Stomach (tissue), 9 donors: Measurements from ENCODE around the gene STOX1. TPM values are rescaled to one million over a fixed set of nuclear protein-coding genes. Genes with fewer than 3 reads are reported as not detected.
"Not testable (repeated sequence)": the region's sequence is repeated elsewhere in the genome, so short reads cannot be mapped to it uniquely, and the experiment has no call there.

ENCODE experiments used
- DNase-seq, 2 donors: peaks; one replicate each; pipeline versions ENCODE4 v3.0.0 to v3.0.0-alpha.2; 2013 to 2019
- H3K27ac ChIP-seq, 5 donors: fragments of 200-600 bp in 4 of 5; sonication (generic) in 4 of 5; one replicate each; pipeline ENCODE4 v1.5.1; 2013 to 2019; ENCODE audit warnings: mild to moderate bottlenecking in 1 of 5, moderate library complexity in 1 of 5
- H3K27me3 ChIP-seq, 3 donors: fragments of 200-600 bp; sonication (generic); one replicate each; pipeline ENCODE4 v1.5.1; 2017 to 2019; ENCODE audit warnings: mixed run types in 1 of 3
- H3K36me3 ChIP-seq, 4 donors: fragments of 200-600 bp; sonication (generic); 1 replicate in 3 of 4; 2 replicates in 1 of 4; pipeline ENCODE4 v1.5.1; 2016 to 2019
- H3K4me1 ChIP-seq, 4 donors: fragments of 200-600 bp; sonication (generic); one replicate each; pipeline ENCODE4 v1.5.1; 2016 to 2019
- H3K4me3 ChIP-seq, 4 donors: fragments of 200-600 bp; sonication (generic) in 3 of 4; one replicate each; pipeline ENCODE4 v1.5.1; 2016 to 2019; ENCODE audit warnings: mild to moderate bottlenecking in 1 of 4
- H3K9me3 ChIP-seq, 4 donors: fragments of 200-600 bp; sonication (generic); one replicate each; pipeline ENCODE4 v1.5.1; 2016 to 2019
- CTCF ChIP-seq, 7 experiments: fragments of 450-650 bp in 4 of 7; fragments of 200-600 bp in 3 of 7; sonication (generic) in 3 of 7; IDR thresholded peaks; one replicate each; pipeline ENCODE4 v1.5.1; 2016 to 2019; ENCODE audit warnings: antibody characterized with exemption in 7 of 7, control low read depth in 2 of 7, mild to moderate bottlenecking in 1 of 7
- EP300 ChIP-seq: sonication (generic); formaldehyde crosslinking; IDR thresholded peaks from one replicate; pipeline ENCODE4 v1.6.1; 2017; ENCODE audit warnings: antibody characterized with exemption
- POLR2A ChIP-seq, 4 donors: fragments of 450-650 bp; IDR thresholded peaks; one replicate each; pipeline ENCODE4 v1.6.1; 2016; ENCODE audit warnings: antibody characterized with exemption in 4 of 4, control low read depth in 2 of 4, mild to moderate bottlenecking in 1 of 4, moderate library complexity in 1 of 4
- POLR2AphosphoS5 ChIP-seq, 3 donors: sonication (generic); formaldehyde crosslinking; IDR thresholded peaks; one replicate each; pipeline ENCODE4 v1.6.1; 2016; ENCODE audit warnings: antibody characterized with exemption in 3 of 3
- WGBS, 5 donors: extraction: QIAGEN DNeasy Blood & Tissue Kit in 3 of 5; methylation state at CpG; one replicate each; pipeline versions ENCODE4 v1.1.5 to v1.1.7; 2013 to 2018; 5-methylcytosine and 5-hydroxymethylcytosine counted together
- intact Hi-C: fragments of 100-400 bp; cut with DNase I; formaldehyde crosslinking; loops from one replicate; pipeline ENCODE4 v1.15.1; 2023; ENCODE audit warnings: low total_unique reads
- polyA plus RNA-seq, 3 donors: library from polyadenylated mRNA; stranded (reverse); fragments of 200-250 nt; gene quantifications; one replicate each; pipeline ENCODE4 v1.2.3, GENCODE V29; 2013
- total RNA-seq, 5 donors: library from RNA; depleted of rRNA; stranded (reverse); fragments of >200 nt; gene quantifications; one replicate each; pipeline versions ENCODE4 v1.1.0 to v1.2.3, GENCODE V29; 2014 to 2016
- donor health status: healthy with polysubstance abuse.
- donor health status: Bipolar disorder and iron deficiency.
- donor health status: healthy.

STOX1 gene
- total and polyA plus RNA-seq, 8 donors: 1.2 to 13.8 (median 3.4) TPM

GRCh38 chr10:68832601-68833000 lies 5.3 kb downstream of the STOX1 start:
- Histone ChIP-seq H3K4me3 (no peak overlapping the region), H3K27me3 (peaks cover 0 to 5% (median 0%) of the 10 kb centered on the region in 3 donors), H3K4me1 (peaks cover 0 to 12% (median 5%) of the 10 kb centered on the region in 4 donors), H3K36me3 (peaks cover 0 to 5% (median 0%) of the 10 kb centered on the region in 4 donors), H3K9me3 (no peaks in the 10 kb centered on the region), H3K27ac (no peak overlapping the region)
- TF ChIP-seq CTCF (IDR thresholded peaks at IDR 0.05) (no peak), EP300 (no peak), POLR2A (IDR thresholded peaks at IDR 0.05) (no peak), POLR2AphosphoS5 (IDR thresholded peaks at IDR 0.05) (no peak)
- intact Hi-C loops: no loop called here
- 85 to 95% (median 93%) methylated on average over 4 of the region's 4 CpGs for WGBS, 5 donors
- no peak for DNase-seq

- Histone ChIP-seq H3K36me3 (peaks cover 0 to 5% (median 0%) of the 10 kb centered on the region in 4 donors), H3K27me3 (no peaks in the 10 kb centered on the region), H3K27ac (no peak overlapping the region), H3K4me3 (no peak overlapping the region), H3K9me3 (no peaks in the 10 kb centered on the region), H3K4me1 (no peaks in the 10 kb centered on the region)
- no peak for TF ChIP-seq CTCF (IDR thresholded peaks at IDR 0.05)
- TF ChIP-seq EP300: no peak
- no peak for TF ChIP-seq POLR2AphosphoS5 (IDR thresholded peaks at IDR 0.05)
- no peak for TF ChIP-seq POLR2A (IDR thresholded peaks at IDR 0.05)
- whole genome bisulfite sequencing, 5 donors: 92 to 97% (median 93%) methylated on average over 8 of the region's 8 CpGs
- intact Hi-C loops: no loop called here
- no peak for DNase-seq
These were observed 10.4 kb downstream of the STOX1 start for GRCh38 chr10:68837626-68838322.

- DNase-seq, H3K4me3 ChIP-seq, H3K36me3 ChIP-seq, H3K27me3 ChIP-seq, H3K4me1 ChIP-seq, intact Hi-C loops, H3K27ac ChIP-seq, H3K9me3 ChIP-seq: not testable (repeated sequence)
- WGBS, 5 donors: 89 to 97% (median 97%) methylated on average over 9 of the region's 9 CpGs
These were observed 13.3 kb downstream of the STOX1 start for GRCh38 chr10:68840650-68841049.

- WGBS, 5 donors: 52 to 84% (median 67%) methylated on average over 2 of the region's 2 CpGs
- H3K4me3 ChIP-seq: no peak overlapping the region
- no peaks in the 10 kb centered on the region for H3K36me3 ChIP-seq
- TF ChIP-seq EP300: no peak
- intact Hi-C loops: no loop called here
- H3K27me3 ChIP-seq: no peaks in the 10 kb centered on the region
- H3K9me3 ChIP-seq: no peaks in the 10 kb centered on the region
- H3K27ac ChIP-seq: no peak overlapping the region
- H3K4me1 ChIP-seq: no peaks in the 10 kb centered on the region
- no peak for DNase-seq
These were observed 20.9 kb downstream of the STOX1 start for GRCh38 chr10:68848281-68848680.

- Histone ChIP-seq H3K27ac (no peak overlapping the region), H3K27me3 (no peaks in the 10 kb centered on the region), H3K4me1 (no peaks in the 10 kb centered on the region), H3K9me3 (no peaks in the 10 kb centered on the region), H3K36me3 (no peaks in the 10 kb centered on the region), H3K4me3 (no peak overlapping the region)
- TF ChIP-seq EP300: no peak
- no peak for TF ChIP-seq POLR2AphosphoS5 (IDR thresholded peaks at IDR 0.05)
- TF ChIP-seq POLR2A (IDR thresholded peaks at IDR 0.05): no peak
- no peak for TF ChIP-seq CTCF (IDR thresholded peaks at IDR 0.05)
- WGBS, 5 donors: 76 to 85% (median 79%) methylated on average over 4 of the region's 4 CpGs
- no peak for DNase-seq
- intact Hi-C loops: no loop called here
These were observed 21.5 kb downstream of the STOX1 start for GRCh38 chr10:68848806-68849205.
